H1 (cell line): ENCODE data around the gene CAMTA1. TPM values are rescaled to one million over a fixed set of nuclear protein-coding genes. Genes with fewer than 3 reads are reported as not detected.

ENCODE experiments used
- CTCF ChIA-PET: fragments of 300-600 bp; sonication (Branson Sonifier 250); formaldehyde crosslinking; loops from one replicate; lab custom pipeline; 2021; ENCODE audit not compliant: partially characterized antibody; lab: Charles Lee
- POLR2A ChIA-PET: fragments of 300-600 bp; sonication (Branson Sonifier 250); formaldehyde crosslinking; loops from one replicate; lab custom pipeline; 2021; ENCODE audit warnings: inconsistent platforms; ENCODE audit not compliant: partially characterized antibody; lab: Charles Lee
- DNase-seq, 2 experiments: peaks; one replicate each; pipeline versions ENCODE4 v3.0.0 to v3.0.0-alpha.2; 2010 to 2022; ENCODE audit warnings: low spot score in 2 of 2, low read depth in 1 of 2, mixed read lengths in 1 of 2
- FAIRE-seq: peaks from 2 replicates; lab custom pipeline; 2011; peaks lifted over from hg19 to GRCh38; lab: Jason Lieb, UNC
- H2AFZ ChIP-seq: 2 replicates; pipeline ENCODE4 v1.8.1; 2012; ENCODE audit warnings: low read length, inconsistent platforms
- H2AK5ac ChIP-seq: 2 replicates; pipeline ENCODE4 v1.6.1; 2013; ENCODE audit warnings: low read depth, low read length
- H2BK120ac ChIP-seq: replicated peaks from 2 replicates; pipeline ENCODE3; 2013; ENCODE audit warnings: low read depth, low read length, inconsistent platforms
- H2BK12ac ChIP-seq: 2 replicates; pipeline ENCODE4 v1.6.1; 2013; ENCODE audit warnings: low read depth, low read length
- H2BK15ac ChIP-seq: 2 replicates; pipeline ENCODE4 v1.6.1; 2013; ENCODE audit warnings: low read length
- H2BK20ac ChIP-seq: 2 replicates; pipeline ENCODE4 v1.6.1; 2013; ENCODE audit warnings: low read length
- H2BK5ac ChIP-seq: 2 replicates; pipeline ENCODE4 v1.6.1; 2013; ENCODE audit warnings: low read depth, low read length
- H3K14ac ChIP-seq: 2 replicates; pipeline ENCODE4 v1.6.1; 2013; ENCODE audit warnings: inconsistent platforms; ENCODE audit not compliant: insufficient read length
- H3K18ac ChIP-seq: 2 replicates; pipeline ENCODE4 v1.6.1; 2013; ENCODE audit warnings: low read length; ENCODE audit errors: extremely low read depth
- H3K23ac ChIP-seq: 2 replicates; pipeline ENCODE4 v1.6.1; 2013; ENCODE audit warnings: inconsistent platforms; ENCODE audit not compliant: insufficient read length
- H3K23me2 ChIP-seq: 2 replicates; pipeline ENCODE4 v1.6.1; 2013; ENCODE audit warnings: low read depth, low read length
- H3K27ac ChIP-seq: 2 replicates; pipeline ENCODE4 v1.6.1; 2011; ENCODE audit warnings: low read depth, low read length, inconsistent platforms
- H3K27me3 ChIP-seq, 4 experiments: replicated peaks in 1 of 4; 1 replicate in 1 of 4; 2 replicates in 3 of 4; pipeline versions ENCODE4 v1.6.1 to v1.8.1; 2011 to 2013; ENCODE audit warnings: low read length in 3 of 4, mild to moderate bottlenecking in 3 of 4, inconsistent platforms in 2 of 4, mixed read lengths in 2 of 4, moderate library complexity in 1 of 4; ENCODE audit not compliant: control insufficient read depth in 3 of 4, insufficient read depth in 3 of 4; ENCODE audit errors: extremely low read depth in 1 of 4
- H3K36me3 ChIP-seq, 4 experiments: 2 replicates each; pipeline versions ENCODE4 v1.6.1 to v1.8.1; 2011 to 2013; ENCODE audit warnings: mild to moderate bottlenecking in 4 of 4, low read length in 3 of 4, moderate library complexity in 2 of 4, control low read depth in 1 of 4, inconsistent platforms in 1 of 4; ENCODE audit not compliant: insufficient read depth in 4 of 4, control insufficient read depth in 2 of 4
- H3K4ac ChIP-seq: replicated peaks from 2 replicates; pipeline ENCODE3; 2013; ENCODE audit warnings: low read length, low read depth, mixed read lengths, inconsistent platforms; ENCODE audit not compliant: insufficient read length
- H3K4me1 ChIP-seq, 4 experiments: replicated peaks in 1 of 4; 1 replicate in 1 of 4; 2 replicates in 3 of 4; pipeline versions ENCODE4 v1.6.1 to v1.8.1; 2011 to 2013; ENCODE audit warnings: low read length in 3 of 4, inconsistent platforms in 2 of 4, mixed read lengths in 1 of 4; ENCODE audit not compliant: insufficient read depth in 4 of 4, control insufficient read depth in 3 of 4
- H3K4me2 ChIP-seq, 2 experiments: 2 replicates each; pipeline versions ENCODE4 v1.6.1 to v1.8.1; 2011 to 2013; ENCODE audit warnings: low read depth in 2 of 2, low read length in 2 of 2, control low read depth in 1 of 2, inconsistent platforms in 1 of 2, mild to moderate bottlenecking in 1 of 2; ENCODE audit not compliant: insufficient read depth in 1 of 2
- H3K4me3 ChIP-seq, 4 experiments: fragments of 200-600, 300-600 bp in 1 of 4; sonication (generic), shearing (Covaris generic), sonication (Bioruptor Twin) in 1 of 4; 2 replicates each; pipeline versions ENCODE4 v1.5.1 to v1.8.1; 2011 to 2016; ENCODE audit warnings: low read length in 4 of 4, low read depth in 3 of 4, control low read depth in 2 of 4, inconsistent platforms in 2 of 4, mild to moderate bottlenecking in 2 of 4, mixed read lengths in 1 of 4, moderate library complexity in 1 of 4; ENCODE audit not compliant: insufficient read depth in 2 of 4; ENCODE audit errors: extremely low read depth in 1 of 4
- H3K56ac ChIP-seq: replicated peaks from 2 replicates; pipeline ENCODE3; 2013; ENCODE audit warnings: low read depth, mild to moderate bottlenecking, mixed read lengths, low read length, inconsistent platforms; ENCODE audit not compliant: insufficient read length
- H3K79me1 ChIP-seq: 2 replicates; pipeline ENCODE4 v1.6.1; 2013; ENCODE audit warnings: low read depth, low read length, control low read depth
- H3K79me2 ChIP-seq, 2 experiments: 2 replicates each; pipeline versions ENCODE4 v1.6.1 to v1.8.1; 2012 to 2013; ENCODE audit warnings: low read length in 2 of 2, mild to moderate bottlenecking in 2 of 2, inconsistent platforms in 1 of 2; ENCODE audit not compliant: insufficient read depth in 2 of 2, control insufficient read depth in 1 of 2
- H3K9ac ChIP-seq, 4 experiments: replicated peaks in 1 of 4; 1 replicate in 1 of 4; 2 replicates in 3 of 4; pipeline versions ENCODE4 v1.6.1 to v1.8.1; 2011 to 2013; ENCODE audit warnings: low read depth in 3 of 4, low read length in 3 of 4, control low read depth in 2 of 4, mild to moderate bottlenecking in 2 of 4, moderate library complexity in 2 of 4, inconsistent platforms in 1 of 4; ENCODE audit errors: extremely low read depth in 1 of 4
- H3K9me3 ChIP-seq, 2 experiments: 2 replicates each; pipeline versions ENCODE4 v1.6.1 to v1.8.1; 2012 to 2013; ENCODE audit warnings: mild to moderate bottlenecking in 2 of 2, moderate library complexity in 2 of 2, control low read depth in 1 of 2, inconsistent platforms in 1 of 2, low read depth in 1 of 2, low read length in 1 of 2, mixed read lengths in 1 of 2; ENCODE audit not compliant: insufficient read depth in 2 of 2
- H4K20me1 ChIP-seq, 2 experiments: replicated peaks in 1 of 2; 2 replicates each; pipeline versions ENCODE3 to v1.8.1; 2011 to 2013; ENCODE audit warnings: inconsistent platforms in 2 of 2, low read length in 2 of 2, mild to moderate bottlenecking in 1 of 2; ENCODE audit not compliant: insufficient read depth in 2 of 2, control insufficient read depth in 1 of 2
- H4K5ac ChIP-seq: 2 replicates; pipeline ENCODE4 v1.6.1; 2013; ENCODE audit warnings: low read length, low read depth, mixed read lengths, inconsistent platforms; ENCODE audit not compliant: insufficient read length
- H4K8ac ChIP-seq: 2 replicates; pipeline ENCODE4 v1.8.0; 2013; ENCODE audit warnings: mild to moderate bottlenecking, moderate library complexity, low read length, inconsistent platforms; ENCODE audit not compliant: insufficient read depth; ENCODE audit errors: extremely low read depth
- H4K91ac ChIP-seq: replicated peaks from 2 replicates; pipeline ENCODE3; 2013; ENCODE audit warnings: low read length, mixed read lengths, inconsistent platforms; ENCODE audit not compliant: insufficient read length
- CBX8 ChIP-seq: fragments of 300-800, 300-1000 bp; sonication (generic); IDR thresholded peaks from 2 replicates; pipeline ENCODE4 v1.7.1; 2016; ENCODE audit warnings: low read depth, low read length, borderline replicate concordance
- CEBPB ChIP-seq: IDR thresholded peaks from 2 replicates; pipeline ENCODE4 v1.6.1; 2012; ENCODE audit warnings: low read depth, low read length
- EGR1 ChIP-seq: IDR thresholded peaks from 2 replicates; pipeline ENCODE4 v1.6.1; 2011; ENCODE audit warnings: low read depth, low read length, borderline replicate concordance
- POLR2A ChIP-seq, 2 experiments: IDR thresholded peaks; 1 replicate in 1 of 2; 2 replicates in 1 of 2; pipeline ENCODE4 v1.6.1; 2011; ENCODE audit warnings: low read depth in 2 of 2, low read length in 2 of 2, mild to moderate bottlenecking in 2 of 2; ENCODE audit errors: control extremely low read depth in 1 of 2
- RAD21 ChIP-seq, 2 experiments: IDR thresholded peaks in 1 of 2; conservative IDR thresholded peaks in 1 of 2; 2 replicates each; pipeline ENCODE4 v1.6.1; 2011; ENCODE audit warnings: low read depth in 2 of 2, low read length in 2 of 2, improper control_type of control experiment in 1 of 2, inconsistent platforms in 1 of 2, mild to moderate bottlenecking in 1 of 2, moderate library complexity in 1 of 2
- RBBP5 ChIP-seq: IDR thresholded peaks from 2 replicates; pipeline ENCODE4 v1.7.1; 2012; ENCODE audit warnings: low read depth, mild to moderate bottlenecking, inconsistent platforms, low read length, moderate library complexity, borderline replicate concordance
- SRF ChIP-seq: IDR thresholded peaks from 2 replicates; pipeline ENCODE4 v1.6.1; 2011; ENCODE audit warnings: mild to moderate bottlenecking, low read depth, low read length, moderate library complexity
- TEAD4 ChIP-seq: IDR thresholded peaks from 2 replicates; pipeline ENCODE4 v1.6.1; 2012; ENCODE audit warnings: low read depth, low read length, inconsistent platforms, mixed read lengths
- WGBS, 2 experiments: shearing (Covaris generic) in 1 of 2; methylation state at CpG; one replicate each; pipeline versions ENCODE4 v1.1.6 to v1.1.7; 2013 to 2015; ENCODE audit warnings: low lambda C conversion rate in 2 of 2, mixed read lengths in 2 of 2, inconsistent platforms in 1 of 2, low coverage in 1 of 2, missing lambda C conversion rate in 1 of 2; ENCODE audit not compliant: insufficient replicate concordance in 2 of 2, insufficient coverage in 1 of 2, insufficient read length in 1 of 2; ENCODE audit errors: extremely low coverage in 1 of 2, missing lambda C conversion rate in 1 of 2; 5-methylcytosine and 5-hydroxymethylcytosine counted together
- polyA plus RNA-seq, 7 experiments: library from polyadenylated mRNA; depleted of rRNA in 3 of 7; stranded (reverse) in 5 of 7; unstranded in 2 of 7; fragments of >200 nt in 5 of 7; fragments of 200-250 nt in 2 of 7; gene quantifications; 1 replicate in 5 of 7; 2 replicates in 1 of 7; 4 replicates in 1 of 7; pipeline versions ENCODE4 v1.2.1 to v1.2.3, GENCODE V29; 2011 to 2013; ENCODE audit warnings: missing spikeins in 2 of 7, mixed read lengths in 2 of 7
- total RNA-seq: library from RNA; stranded (reverse); fragmentation: NEBNext Ultra II Directional; extraction: Animal tissue kit (Norgen Biotek cat#: 25700); gene quantifications from 2 replicates; pipeline ENCODE4 v1.2.1, GENCODE V29; 2021
- TF ChIP-seq, protein P1 (sequence below): IDR thresholded peaks from 2 replicates; pipeline ENCODE4 v1.6.1; 2012; ENCODE audit warnings: inconsistent platforms
- TF ChIP-seq, protein P2 (sequence below): IDR thresholded peaks from 2 replicates; pipeline ENCODE4 v1.6.1; 2012; ENCODE audit warnings: inconsistent platforms

Gene CAMTA1
- total and polyA plus RNA-seq, 2 of the 8 experiments (the other 6 are each of a cell fraction or from before 2014, with no cell fraction given) = 65.0 to 119 TPM

DNA sequence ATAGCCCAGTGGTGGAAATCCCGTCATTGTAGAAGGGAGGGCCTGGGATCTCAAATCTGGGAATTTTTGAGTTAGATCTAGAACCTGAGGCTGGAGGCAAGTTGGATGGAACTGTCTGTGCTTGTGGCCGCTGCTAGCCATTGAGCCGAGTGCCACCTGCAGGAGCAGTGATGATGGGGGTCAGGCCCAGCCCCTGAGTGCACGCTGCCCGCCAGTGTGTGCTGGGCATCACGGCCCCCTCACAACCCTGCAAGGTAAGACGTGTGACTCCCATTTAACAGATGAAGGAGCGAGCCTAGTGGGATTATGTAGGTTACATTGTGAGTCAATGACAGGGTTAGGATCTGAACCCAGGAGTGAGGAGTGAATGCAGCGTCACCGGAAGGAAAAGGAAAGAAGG lies 407.2 kb downstream of the CAMTA1 start:
- no peaks in the 10 kb centered on the region for H3K79me2 ChIP-seq
- no peak overlapping the region for H3K4ac ChIP-seq
- no peak for FAIRE-seq
- H2AK5ac ChIP-seq = no peak overlapping the region
- H4K91ac ChIP-seq = no peak overlapping the region
- no peak overlapping the region for H3K14ac ChIP-seq
- H3K4me3 ChIP-seq = no peak overlapping the region
- POLR2A ChIA-PET = no interaction called here
- H3K27ac ChIP-seq = no peak overlapping the region
- H2BK15ac ChIP-seq = no peak overlapping the region
- no peak overlapping the region for H4K5ac ChIP-seq
- WGBS, 2 experiments = 94% methylated on average over 9 of the region's 10 CpGs; no CpG with 5 or more reads in 1 of the 2 experiments
- no peak overlapping the region for H2BK120ac ChIP-seq
- H3K56ac ChIP-seq = no peak overlapping the region
- H3K9me3 ChIP-seq = no peaks in the 10 kb centered on the region
- H2BK20ac ChIP-seq = no peak overlapping the region
- no peak overlapping the region for H2AFZ ChIP-seq
- no peak overlapping the region for H2BK12ac ChIP-seq
- no peak overlapping the region for H3K4me2 ChIP-seq
- TF ChIP-seq TEAD4 = no peak
- TF ChIP-seq RAD21 (IDR thresholded peaks at IDR 0.05 in 1 of 2, conservative IDR thresholded peaks at IDR 0.05 in 1 of 2; ENCODE audit: low read depth in 2 of 2, low read length in 2 of 2) = no peak
- no peak for TF ChIP-seq CBX8
- TF ChIP-seq, protein P1, sequence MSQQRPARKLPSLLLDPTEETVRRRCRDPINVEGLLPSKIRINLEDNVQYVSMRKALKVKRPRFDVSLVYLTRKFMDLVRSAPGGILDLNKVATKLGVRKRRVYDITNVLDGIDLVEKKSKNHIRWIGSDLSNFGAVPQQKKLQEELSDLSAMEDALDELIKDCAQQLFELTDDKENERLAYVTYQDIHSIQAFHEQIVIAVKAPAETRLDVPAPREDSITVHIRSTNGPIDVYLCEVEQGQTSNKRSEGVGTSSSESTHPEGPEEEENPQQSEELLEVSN = no peak
- TF ChIP-seq EGR1 = no peak
- TF ChIP-seq POLR2A (IDR thresholded peaks at IDR 0.05; ENCODE audit: control extremely low read depth in 1 of 2, low read depth in 2 of 2, low read length in 2 of 2) = no peak
- TF ChIP-seq SRF = no peak
- TF ChIP-seq RBBP5 = no peak
- no peak for TF ChIP-seq CEBPB
- TF ChIP-seq, protein P2, sequence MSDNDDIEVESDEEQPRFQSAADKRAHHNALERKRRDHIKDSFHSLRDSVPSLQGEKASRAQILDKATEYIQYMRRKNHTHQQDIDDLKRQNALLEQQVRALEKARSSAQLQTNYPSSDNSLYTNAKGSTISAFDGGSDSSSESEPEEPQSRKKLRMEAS = no peak
- TF ChIP-seq, all 59 proteins: peak for 0
- Histone ChIP-seq H3K27me3 (no peaks in the 10 kb centered on the region), H3K18ac (no peak overlapping the region), H3K4me1 (no peaks in the 10 kb centered on the region), H4K8ac (no peak overlapping the region), H3K9ac (no peak overlapping the region), H2BK5ac (no peak overlapping the region), H3K36me3 (no peaks in the 10 kb centered on the region), H3K23me2 (no peaks in the 10 kb centered on the region), H3K23ac (no peak overlapping the region), H4K20me1 (peaks cover 0 to 2% of the 10 kb centered on the region in 2 experiments), H3K79me1 (no peaks in the 10 kb centered on the region)
- DNase-seq = no peak
- CTCF ChIA-PET = interaction anchor here (1.2 to 1.5 kb wide), 2 partner anchors 122 to 150 kb away, joined by 3 read pairs; no protein-coding TSS in a partner anchor
